PC-3 (cell line): Measurements from ENCODE around the gene SIPA1. TPM values are rescaled to one million over a fixed set of nuclear protein-coding genes. Genes with fewer than 3 reads are reported as not detected.

Experiments used
- ATAC-seq: fragments of 200-7000 bp; cut with Tn5 transposase; 2 replicates; pipeline ENCODE4 v1.9.1; 2020; ENCODE audit warnings: mild to moderate bottlenecking, moderate library complexity
- BruUV-seq: library from RNA; stranded (reverse); fragments of 400-500 nt; replicated peaks from 2 replicates; lab custom pipeline; 2021; lab: Mats Ljungman, UMichigan
- CTCF ChIA-PET: fragments of 300-600 bp; sonication (Branson Sonifier 250); formaldehyde crosslinking; loops from one replicate; lab custom pipeline; 2022; ENCODE audit warnings: antibody characterized with exemption; lab: Charles Lee
- POLR2A ChIA-PET: fragments of 300-600 bp; sonication (Branson Sonifier 250); formaldehyde crosslinking; loops from one replicate; lab custom pipeline; 2022; ENCODE audit warnings: antibody characterized with exemption; ENCODE audit not compliant: unreplicated experiment; lab: Charles Lee
- DNase-seq: peaks from one replicate; pipeline ENCODE4 v3.0.0-alpha.2; 2015
- H2AFZ ChIP-seq: fragments of 300-600 bp; sonication (generic); 2 replicates; pipeline ENCODE4 v1.6.0; 2016; ENCODE audit warnings: antibody characterized with exemption, low read length
- H3F3A ChIP-seq: fragments of 300-600 bp; sonication (generic); one replicate; pipeline ENCODE4 v1.6.0; 2017; ENCODE audit warnings: antibody characterized with exemption, low read length, control low read depth, mild to moderate bottlenecking; ENCODE audit not compliant: unreplicated experiment
- H3K27ac ChIP-seq: fragments of 300-600 bp; sonication (generic); 2 replicates; pipeline ENCODE4 v1.5.1; 2016; ENCODE audit warnings: mild to moderate bottlenecking, low read length
- H3K27me3 ChIP-seq: fragments of 300-600 bp; sonication (generic); 2 replicates; pipeline ENCODE4 v1.6.1; 2016; ENCODE audit warnings: low read length, mixed read lengths
- H3K36me3 ChIP-seq: fragments of 300-600 bp; sonication (generic); 2 replicates; pipeline ENCODE4 v1.6.1; 2016; ENCODE audit warnings: low read depth, mixed run types, low read length, mixed read lengths
- H3K4me1 ChIP-seq: fragments of 300-600 bp; sonication (generic); 2 replicates; pipeline ENCODE4 v1.5.1; 2016; ENCODE audit warnings: low read length; ENCODE audit not compliant: insufficient read depth
- H3K4me2 ChIP-seq: fragments of 300-600 bp; sonication (generic); 2 replicates; pipeline ENCODE4 v1.6.0; 2016; ENCODE audit warnings: low read length
- H3K4me3 ChIP-seq: fragments of 300-600 bp; sonication (generic); 2 replicates; pipeline ENCODE4 v1.5.1; 2016; ENCODE audit warnings: mild to moderate bottlenecking, low read length, mixed read lengths
- H3K79me2 ChIP-seq: fragments of 300-600 bp; sonication (generic); 2 replicates; pipeline ENCODE4 v1.6.1; 2017; ENCODE audit warnings: low read length, mixed read lengths
- H3K9ac ChIP-seq: fragments of 300-600 bp; sonication (generic); 2 replicates; pipeline ENCODE4 v1.6.0; 2016; ENCODE audit warnings: mild to moderate bottlenecking, low read length
- H3K9me2 ChIP-seq: fragments of 300-600 bp; sonication (generic); replicated peaks from 2 replicates; pipeline ENCODE4 v1.6.1; 2016; ENCODE audit warnings: mixed run types, low read length, mixed read lengths
- H3K9me3 ChIP-seq: fragments of 300-600 bp; sonication (generic); 2 replicates; pipeline ENCODE4 v1.6.1; 2016; ENCODE audit warnings: low read length, mixed read lengths
- H4K20me1 ChIP-seq: fragments of 300-600 bp; sonication (generic); 2 replicates; pipeline ENCODE4 v1.6.1; 2016; ENCODE audit warnings: low read length, mixed read lengths
- CTCF ChIP-seq: fragments of 300-600 bp; sonication (generic); conservative IDR thresholded peaks from 2 replicates; pipeline ENCODE4 v1.5.1; 2017; ENCODE audit warnings: antibody characterized with exemption, low read depth, mild to moderate bottlenecking, low read length
- EZH2 ChIP-seq: fragments of 300-600 bp; sonication (generic); IDR thresholded peaks from one replicate; pipeline ENCODE4 v1.6.1; 2017; ENCODE audit warnings: antibody characterized with exemption, mild to moderate bottlenecking, low read length; ENCODE audit not compliant: unreplicated experiment
- EZH2phosphoT487 ChIP-seq: fragments of 300-600 bp; sonication (generic); IDR thresholded peaks from 2 replicates; pipeline ENCODE4 v1.6.1; 2018; ENCODE audit warnings: mild to moderate bottlenecking, antibody characterized with exemption, low read length, borderline replicate concordance
- intact Hi-C: fragments of 100-400 bp; cut with micrococcal nuclease; formaldehyde crosslinking; loops from 2 replicates; pipeline ENCODE4 v1.9.0; 2023
- total RNA-seq: library from RNA; depleted of rRNA; stranded (reverse); fragments of >200 nt; gene quantifications from 2 replicates; pipeline ENCODE4 v1.2.3, GENCODE V29; 2014

SIPA1 gene
- total RNA-seq, 1 experiment from 2014 or later, result 113 TPM

GRCh38 chr11:65651339-65651588, 13.4 kb downstream of the SIPA1 start:
- Histone ChIP-seq H3F3A (no peaks in the 10 kb centered on the region), H2AFZ (no peak overlapping the region), H3K9me2 (no peaks in the 10 kb centered on the region), H3K27me3 (no peaks in the 10 kb centered on the region), H3K27ac (peak overlapping the region; percentile 83), H4K20me1 (no peaks in the 10 kb centered on the region), H3K4me3 (no peak overlapping the region), H3K9ac (no peak overlapping the region), H3K4me1 (peaks cover 26% of the 10 kb centered on the region), H3K79me2 (no peaks in the 10 kb centered on the region), H3K9me3 (no peaks in the 10 kb centered on the region), H3K4me2 (peak overlapping the region; percentile 77; the same call in 1 of the 2 replicates), H3K36me3 (peaks cover 8% of the 10 kb centered on the region; the same call in 1 of the 2 replicates)
- POLR2A ChIA-PET, result no interaction called here
- intact Hi-C loops, result no loop called here
- ATAC-seq, result no peak
- no TSS peak for BruUV-seq
- CTCF ChIA-PET, result no interaction called here
- no peak for DNase-seq
- TF ChIP-seq EZH2 (no peak), EZH2phosphoT487 (no peak), CTCF (no peak)

DNA sequence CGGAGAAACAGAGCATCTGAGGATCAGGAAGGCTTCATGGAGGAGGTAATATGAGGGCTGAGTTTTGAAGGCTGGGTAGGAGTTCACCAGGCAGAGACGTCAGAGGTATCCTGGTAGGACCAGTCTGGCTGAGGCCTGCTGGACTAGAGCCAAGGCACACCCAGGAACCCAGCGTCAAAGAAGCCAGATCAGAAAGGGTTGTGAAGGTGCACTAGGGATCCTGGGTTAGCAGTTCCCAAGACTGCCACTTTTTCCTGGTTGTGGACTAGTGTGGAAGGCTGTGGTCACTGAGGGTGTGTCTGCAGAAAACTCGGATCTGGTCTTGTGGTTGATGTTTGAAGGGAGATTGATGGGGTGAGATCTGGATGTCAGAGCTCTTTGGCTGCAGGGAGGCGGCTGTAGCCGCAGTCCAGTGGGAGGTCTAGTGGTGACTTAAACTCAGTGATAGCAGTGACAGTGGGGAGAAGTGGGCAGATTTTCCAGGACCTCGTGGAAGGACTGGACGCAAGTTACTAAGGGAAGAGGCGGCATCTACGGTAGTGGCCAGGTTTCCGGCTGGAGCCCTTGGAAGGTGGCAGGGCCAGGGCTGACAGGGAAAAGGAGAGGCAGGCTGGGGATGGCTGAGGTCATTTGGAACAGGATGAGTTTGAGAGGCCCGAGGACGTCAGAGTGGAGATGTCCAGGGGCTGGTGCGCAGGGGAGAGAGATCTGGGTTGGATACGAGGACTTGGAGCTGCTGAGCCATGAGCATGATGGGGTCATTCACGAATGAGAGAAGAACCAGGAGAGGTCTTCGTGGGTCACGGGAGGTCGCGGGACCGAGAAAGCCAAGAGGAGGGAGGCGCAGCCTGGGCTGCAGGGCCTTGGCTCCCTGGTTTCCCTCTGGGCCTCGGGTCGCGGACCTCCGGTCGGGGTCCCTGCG, 13.9 kb downstream of the SIPA1 start:
- Histone ChIP-seq H3F3A (no peaks in the 10 kb centered on the region), H2AFZ (peak overlapping the region; percentile 75; the same call in 1 of the 2 replicates), H3K4me1 (peaks cover 26% of the 10 kb centered on the region), H3K9me3 (no peaks in the 10 kb centered on the region), H3K79me2 (no peaks in the 10 kb centered on the region), H3K4me2 (peak overlapping the region; percentile 77), H3K36me3 (peaks cover 11% of the 10 kb centered on the region; the same call in 1 of the 2 replicates), H4K20me1 (no peaks in the 10 kb centered on the region), H3K9ac (peak overlapping the region; percentile 81), H3K4me3 (peak overlapping the region; percentile 62), H3K27me3 (no peaks in the 10 kb centered on the region), H3K27ac (peak overlapping the region; percentile 83), H3K9me2 (no peaks in the 10 kb centered on the region)
- POLR2A ChIA-PET, result no interaction called here
- intact Hi-C loops, result no loop called here
- TF ChIP-seq EZH2phosphoT487 (no peak), CTCF (no peak), EZH2 (no peak)
- CTCF ChIA-PET, result no interaction called here
- BruUV-seq, result no TSS peak
- DNase-seq, result peak; percentile 85
- ATAC-seq, result peak; percentile 4
